Fibroblast of villous mesenchyme (primary cell): ENCODE data around the gene TANGO6. TPM values are rescaled to one million over a fixed set of nuclear protein-coding genes. Genes with fewer than 3 reads are reported as not detected.

Source experiments
- DNase-seq: peaks from one replicate; pipeline ENCODE4 v3.0.0-alpha.2; 2010; ENCODE audit warnings: low read depth
- H3K4me3 ChIP-seq: 2 replicates; pipeline ENCODE4 v1.5.1; 2011; ENCODE audit warnings: low read depth, mild to moderate bottlenecking, low read length
- CTCF ChIP-seq: IDR thresholded peaks from 2 replicates; pipeline ENCODE4 v1.5.1; 2012; ENCODE audit warnings: low read depth, mild to moderate bottlenecking, low read length; ENCODE audit not compliant: insufficient read depth
- total RNA-seq: library from RNA; depleted of rRNA; stranded (reverse); fragments of >200 nt; gene quantifications from 2 replicates; pipeline ENCODE4 v1.2.3, GENCODE V29; 2012

The TANGO6 gene
- total RNA-seq, 1 donor = 37.1 TPM

- DNase-seq = no peak
- H3K4me3 ChIP-seq = no peak overlapping the region
- TF ChIP-seq CTCF = no peak
These were observed 77.0 kb downstream of the TANGO6 start for GRCh38 chr16:68920349-68920748.

- DNase-seq = no peak
- H3K4me3 ChIP-seq = no peak overlapping the region
- TF ChIP-seq CTCF = no peak
These were observed 78.3 kb downstream of the TANGO6 start for GRCh38 chr16:68921637-68922036.

GRCh38 chr16:68923116-68923515 is 79.8 kb downstream of the TANGO6 start:
- H3K4me3 ChIP-seq = no peak overlapping the region
- no peak for TF ChIP-seq CTCF
- DNase-seq = no peak

- TF ChIP-seq CTCF = no peak
- H3K4me3 ChIP-seq = no peak overlapping the region
- no peak for DNase-seq
These were observed 83.7 kb downstream of the TANGO6 start for GRCh38 chr16:68927018-68927417.

GRCh38 chr16:68931196-68931595 is 87.9 kb downstream of the TANGO6 start:
- DNase-seq = no peak
- no peak for TF ChIP-seq CTCF

GRCh38 chr16:68934402-68934801 is 91.1 kb downstream of the TANGO6 start:
- H3K4me3 ChIP-seq = no peak overlapping the region
- no peak for DNase-seq
- no peak for TF ChIP-seq CTCF

More at GRCh38 chr16:68931196-68931595, 87.9 kb downstream of the TANGO6 start:
- no peak overlapping the region for H3K4me3 ChIP-seq

- DNase-seq = no peak
- H3K4me3 ChIP-seq = no peak overlapping the region
- TF ChIP-seq CTCF = no peak
These were observed 91.7 kb downstream of the TANGO6 start for GRCh38 chr16:68935008-68935407.
